GM12878 (cell line): ENCODE results near the gene SLC25A13.

Experiments used
- CEBPB ChIP-seq, 2 experiments: fragments of 150-350 bp in 1 of 2; IDR thresholded peaks; 2 replicates each; pipeline ENCODE4 v1.6.1; 2012 to 2014; ENCODE audit warnings: low read depth in 2 of 2, low read length in 2 of 2, borderline replicate concordance in 1 of 2, inconsistent platforms in 1 of 2
- TCF7 ChIP-seq: IDR thresholded peaks from 2 replicates; pipeline ENCODE4 v1.6.1; 2014; ENCODE audit warnings: antibody characterized with exemption, borderline replicate concordance
- TF ChIP-seq, protein P1 (sequence below), 3 experiments: IDR thresholded peaks in 2 of 3; conservative IDR thresholded peaks in 1 of 3; 2 replicates each; pipeline ENCODE4 v1.5.1; 2011; ENCODE audit warnings: low read depth in 3 of 3, low read length in 3 of 3, mild to moderate bottlenecking in 3 of 3, control low read depth in 2 of 3, moderate library complexity in 2 of 3, inconsistent platforms in 1 of 3, mixed read lengths in 1 of 3; ENCODE audit not compliant: control insufficient read depth in 2 of 3, insufficient read depth in 1 of 3; ENCODE audit errors: extremely low read depth in 1 of 3
- TF ChIP-seq, protein P2 (sequence below): IDR thresholded peaks from 2 replicates; pipeline ENCODE4 v1.6.1; 2012; ENCODE audit warnings: mild to moderate bottlenecking, low read depth, low read length
- TF ChIP-seq, protein P3 (sequence below): fragments of 450-650 bp; formaldehyde crosslinking; IDR thresholded peaks from 2 replicates; pipeline ENCODE4 v1.5.0; 2022; ENCODE audit warnings: mild to moderate bottlenecking, missing genetic modification characterization

DNA sequence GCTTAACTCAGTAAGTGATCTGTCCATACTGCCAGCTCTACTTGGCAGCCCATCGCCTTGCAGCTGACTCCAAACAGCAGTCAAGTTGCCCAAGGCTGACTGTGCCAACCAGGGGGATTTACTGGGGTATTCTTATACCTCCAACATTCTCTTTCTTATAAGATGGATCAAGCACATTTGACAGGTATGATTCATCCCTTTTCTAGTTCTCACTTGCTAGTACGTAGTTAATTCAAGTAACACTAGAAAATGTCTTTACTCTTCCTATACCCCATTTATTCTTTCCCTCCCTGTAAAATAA, 77.0 kb downstream of the SLC25A13 start:
- no peak for TF ChIP-seq TCF7
- TF ChIP-seq CEBPB (IDR thresholded peaks at IDR 0.05; ENCODE audit: borderline replicate concordance in 1 of 2, low read depth in 2 of 2, low read length in 2 of 2), result no peak
- TF ChIP-seq, protein P1, sequence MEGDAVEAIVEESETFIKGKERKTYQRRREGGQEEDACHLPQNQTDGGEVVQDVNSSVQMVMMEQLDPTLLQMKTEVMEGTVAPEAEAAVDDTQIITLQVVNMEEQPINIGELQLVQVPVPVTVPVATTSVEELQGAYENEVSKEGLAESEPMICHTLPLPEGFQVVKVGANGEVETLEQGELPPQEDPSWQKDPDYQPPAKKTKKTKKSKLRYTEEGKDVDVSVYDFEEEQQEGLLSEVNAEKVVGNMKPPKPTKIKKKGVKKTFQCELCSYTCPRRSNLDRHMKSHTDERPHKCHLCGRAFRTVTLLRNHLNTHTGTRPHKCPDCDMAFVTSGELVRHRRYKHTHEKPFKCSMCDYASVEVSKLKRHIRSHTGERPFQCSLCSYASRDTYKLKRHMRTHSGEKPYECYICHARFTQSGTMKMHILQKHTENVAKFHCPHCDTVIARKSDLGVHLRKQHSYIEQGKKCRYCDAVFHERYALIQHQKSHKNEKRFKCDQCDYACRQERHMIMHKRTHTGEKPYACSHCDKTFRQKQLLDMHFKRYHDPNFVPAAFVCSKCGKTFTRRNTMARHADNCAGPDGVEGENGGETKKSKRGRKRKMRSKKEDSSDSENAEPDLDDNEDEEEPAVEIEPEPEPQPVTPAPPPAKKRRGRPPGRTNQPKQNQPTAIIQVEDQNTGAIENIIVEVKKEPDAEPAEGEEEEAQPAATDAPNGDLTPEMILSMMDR (IDR thresholded peaks at IDR 0.05 in 2 of 3, conservative IDR thresholded peaks at IDR 0.05 in 1 of 3; ENCODE audit: control insufficient read depth in 2 of 3, extremely low read depth in 1 of 3, insufficient read depth in 1 of 3, low read depth in 3 of 3, low read length in 3 of 3), result no peak
- TF ChIP-seq, protein P2, sequence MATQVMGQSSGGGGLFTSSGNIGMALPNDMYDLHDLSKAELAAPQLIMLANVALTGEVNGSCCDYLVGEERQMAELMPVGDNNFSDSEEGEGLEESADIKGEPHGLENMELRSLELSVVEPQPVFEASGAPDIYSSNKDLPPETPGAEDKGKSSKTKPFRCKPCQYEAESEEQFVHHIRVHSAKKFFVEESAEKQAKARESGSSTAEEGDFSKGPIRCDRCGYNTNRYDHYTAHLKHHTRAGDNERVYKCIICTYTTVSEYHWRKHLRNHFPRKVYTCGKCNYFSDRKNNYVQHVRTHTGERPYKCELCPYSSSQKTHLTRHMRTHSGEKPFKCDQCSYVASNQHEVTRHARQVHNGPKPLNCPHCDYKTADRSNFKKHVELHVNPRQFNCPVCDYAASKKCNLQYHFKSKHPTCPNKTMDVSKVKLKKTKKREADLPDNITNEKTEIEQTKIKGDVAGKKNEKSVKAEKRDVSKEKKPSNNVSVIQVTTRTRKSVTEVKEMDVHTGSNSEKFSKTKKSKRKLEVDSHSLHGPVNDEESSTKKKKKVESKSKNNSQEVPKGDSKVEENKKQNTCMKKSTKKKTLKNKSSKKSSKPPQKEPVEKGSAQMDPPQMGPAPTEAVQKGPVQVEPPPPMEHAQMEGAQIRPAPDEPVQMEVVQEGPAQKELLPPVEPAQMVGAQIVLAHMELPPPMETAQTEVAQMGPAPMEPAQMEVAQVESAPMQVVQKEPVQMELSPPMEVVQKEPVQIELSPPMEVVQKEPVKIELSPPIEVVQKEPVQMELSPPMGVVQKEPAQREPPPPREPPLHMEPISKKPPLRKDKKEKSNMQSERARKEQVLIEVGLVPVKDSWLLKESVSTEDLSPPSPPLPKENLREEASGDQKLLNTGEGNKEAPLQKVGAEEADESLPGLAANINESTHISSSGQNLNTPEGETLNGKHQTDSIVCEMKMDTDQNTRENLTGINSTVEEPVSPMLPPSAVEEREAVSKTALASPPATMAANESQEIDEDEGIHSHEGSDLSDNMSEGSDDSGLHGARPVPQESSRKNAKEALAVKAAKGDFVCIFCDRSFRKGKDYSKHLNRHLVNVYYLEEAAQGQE, result no peak
- TF ChIP-seq, protein P3, sequence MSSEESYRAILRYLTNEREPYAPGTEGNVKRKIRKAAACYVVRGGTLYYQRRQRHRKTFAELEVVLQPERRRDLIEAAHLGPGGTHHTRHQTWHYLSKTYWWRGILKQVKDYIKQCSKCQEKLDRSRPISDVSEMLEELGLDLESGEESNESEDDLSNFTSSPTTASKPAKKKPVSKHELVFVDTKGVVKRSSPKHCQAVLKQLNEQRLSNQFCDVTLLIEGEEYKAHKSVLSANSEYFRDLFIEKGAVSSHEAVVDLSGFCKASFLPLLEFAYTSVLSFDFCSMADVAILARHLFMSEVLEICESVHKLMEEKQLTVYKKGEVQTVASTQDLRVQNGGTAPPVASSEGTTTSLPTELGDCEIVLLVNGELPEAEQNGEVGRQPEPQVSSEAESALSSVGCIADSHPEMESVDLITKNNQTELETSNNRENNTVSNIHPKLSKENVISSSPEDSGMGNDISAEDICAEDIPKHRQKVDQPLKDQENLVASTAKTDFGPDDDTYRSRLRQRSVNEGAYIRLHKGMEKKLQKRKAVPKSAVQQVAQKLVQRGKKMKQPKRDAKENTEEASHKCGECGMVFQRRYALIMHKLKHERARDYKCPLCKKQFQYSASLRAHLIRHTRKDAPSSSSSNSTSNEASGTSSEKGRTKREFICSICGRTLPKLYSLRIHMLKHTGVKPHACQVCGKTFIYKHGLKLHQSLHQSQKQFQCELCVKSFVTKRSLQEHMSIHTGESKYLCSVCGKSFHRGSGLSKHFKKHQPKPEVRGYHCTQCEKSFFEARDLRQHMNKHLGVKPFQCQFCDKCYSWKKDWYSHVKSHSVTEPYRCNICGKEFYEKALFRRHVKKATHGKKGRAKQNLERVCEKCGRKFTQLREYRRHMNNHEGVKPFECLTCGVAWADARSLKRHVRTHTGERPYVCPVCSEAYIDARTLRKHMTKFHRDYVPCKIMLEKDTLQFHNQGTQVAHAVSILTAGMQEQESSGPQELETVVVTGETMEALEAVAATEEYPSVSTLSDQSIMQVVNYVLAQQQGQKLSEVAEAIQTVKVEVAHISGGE (CRISPR knock-in tag), result no peak
